Measurements from ENCODE around the gene APC.

APC gene

DNA sequence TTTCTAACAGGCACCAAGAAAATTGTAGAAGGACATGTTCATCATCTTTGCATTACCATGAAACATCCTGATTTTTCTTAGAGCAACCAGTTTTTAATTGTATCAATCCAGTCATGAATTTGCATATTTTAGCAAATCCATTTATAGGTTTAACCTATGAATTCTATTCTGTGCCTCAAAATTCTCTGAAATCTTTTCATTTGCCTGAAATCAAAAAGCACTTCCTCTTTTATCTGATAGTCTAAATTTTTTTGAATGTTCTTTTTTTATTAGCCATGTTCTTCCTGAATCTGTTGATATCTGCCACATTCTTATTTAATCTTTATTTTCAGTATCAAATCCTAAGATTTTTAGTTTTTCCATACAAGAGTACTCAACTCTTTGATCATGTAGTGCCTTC, 86.5 kb downstream of the APC start (continued):
- TF ChIP-seq ZNF623 (tag by site-specific recombination; IDR thresholded peaks at IDR 0.05) = no peak
- TF ChIP-seq ZNF510 (tag by site-specific recombination; IDR thresholded peaks at IDR 0.05; ENCODE audit: insufficient replicate concordance) = no peak
- no peak for TF ChIP-seq ZNF610 (tag by site-specific recombination; IDR thresholded peaks at IDR 0.05; ENCODE audit: borderline replicate concordance)
- TF ChIP-seq, protein P1, sequence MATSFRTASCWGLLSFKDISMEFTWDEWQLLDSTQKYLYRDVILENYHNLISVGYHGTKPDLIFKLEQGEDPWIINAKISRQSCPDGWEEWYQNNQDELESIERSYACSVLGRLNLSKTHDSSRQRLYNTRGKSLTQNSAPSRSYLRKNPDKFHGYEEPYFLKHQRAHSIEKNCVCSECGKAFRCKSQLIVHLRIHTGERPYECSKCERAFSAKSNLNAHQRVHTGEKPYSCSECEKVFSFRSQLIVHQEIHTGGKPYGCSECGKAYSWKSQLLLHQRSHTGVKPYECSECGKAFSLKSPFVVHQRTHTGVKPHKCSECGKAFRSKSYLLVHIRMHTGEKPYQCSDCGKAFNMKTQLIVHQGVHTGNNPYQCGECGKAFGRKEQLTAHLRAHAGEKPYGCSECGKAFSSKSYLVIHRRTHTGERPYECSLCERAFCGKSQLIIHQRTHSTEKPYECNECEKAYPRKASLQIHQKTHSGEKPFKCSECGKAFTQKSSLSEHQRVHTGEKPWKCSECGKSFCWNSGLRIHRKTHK (tag by site-specific recombination; IDR thresholded peaks at IDR 0.05) = no peak
- TF ChIP-seq, protein P2, sequence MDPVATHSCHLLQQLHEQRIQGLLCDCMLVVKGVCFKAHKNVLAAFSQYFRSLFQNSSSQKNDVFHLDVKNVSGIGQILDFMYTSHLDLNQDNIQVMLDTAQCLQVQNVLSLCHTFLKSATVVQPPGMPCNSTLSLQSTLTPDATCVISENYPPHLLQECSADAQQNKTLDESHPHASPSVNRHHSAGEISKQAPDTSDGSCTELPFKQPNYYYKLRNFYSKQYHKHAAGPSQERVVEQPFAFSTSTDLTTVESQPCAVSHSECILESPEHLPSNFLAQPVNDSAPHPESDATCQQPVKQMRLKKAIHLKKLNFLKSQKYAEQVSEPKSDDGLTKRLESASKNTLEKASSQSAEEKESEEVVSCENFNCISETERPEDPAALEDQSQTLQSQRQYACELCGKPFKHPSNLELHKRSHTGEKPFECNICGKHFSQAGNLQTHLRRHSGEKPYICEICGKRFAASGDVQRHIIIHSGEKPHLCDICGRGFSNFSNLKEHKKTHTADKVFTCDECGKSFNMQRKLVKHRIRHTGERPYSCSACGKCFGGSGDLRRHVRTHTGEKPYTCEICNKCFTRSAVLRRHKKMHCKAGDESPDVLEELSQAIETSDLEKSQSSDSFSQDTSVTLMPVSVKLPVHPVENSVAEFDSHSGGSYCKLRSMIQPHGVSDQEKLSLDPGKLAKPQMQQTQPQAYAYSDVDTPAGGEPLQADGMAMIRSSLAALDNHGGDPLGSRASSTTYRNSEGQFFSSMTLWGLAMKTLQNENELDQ (tag by site-specific recombination; IDR thresholded peaks at IDR 0.05; ENCODE audit: low read depth) = no peak
- TF ChIP-seq, protein P3, sequence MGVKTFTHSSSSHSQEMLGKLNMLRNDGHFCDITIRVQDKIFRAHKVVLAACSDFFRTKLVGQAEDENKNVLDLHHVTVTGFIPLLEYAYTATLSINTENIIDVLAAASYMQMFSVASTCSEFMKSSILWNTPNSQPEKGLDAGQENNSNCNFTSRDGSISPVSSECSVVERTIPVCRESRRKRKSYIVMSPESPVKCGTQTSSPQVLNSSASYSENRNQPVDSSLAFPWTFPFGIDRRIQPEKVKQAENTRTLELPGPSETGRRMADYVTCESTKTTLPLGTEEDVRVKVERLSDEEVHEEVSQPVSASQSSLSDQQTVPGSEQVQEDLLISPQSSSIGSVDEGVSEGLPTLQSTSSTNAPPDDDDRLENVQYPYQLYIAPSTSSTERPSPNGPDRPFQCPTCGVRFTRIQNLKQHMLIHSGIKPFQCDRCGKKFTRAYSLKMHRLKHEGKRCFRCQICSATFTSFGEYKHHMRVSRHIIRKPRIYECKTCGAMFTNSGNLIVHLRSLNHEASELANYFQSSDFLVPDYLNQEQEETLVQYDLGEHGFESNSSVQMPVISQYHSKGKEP (tag by site-specific recombination; IDR thresholded peaks at IDR 0.05) = no peak

DNA sequence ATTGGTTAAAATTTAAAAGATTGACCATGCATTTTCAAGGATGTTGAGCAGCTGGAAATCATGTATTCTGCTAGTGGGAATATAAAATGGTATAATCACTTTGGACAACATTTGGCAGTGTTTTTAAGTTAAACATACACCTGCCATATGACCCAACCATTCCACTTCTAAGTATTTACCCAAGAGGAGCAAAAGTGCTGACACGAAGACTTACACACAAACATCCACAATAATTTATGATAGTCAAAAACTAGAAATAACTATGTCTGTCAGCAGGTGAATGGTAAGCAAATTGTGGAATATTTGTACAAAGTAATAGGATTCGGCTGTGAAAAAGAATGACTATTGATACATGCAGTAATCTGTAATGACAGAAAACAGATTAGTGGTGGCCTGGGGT, 92.7 kb downstream of the APC start:
- Histone ChIP-seq H3K27ac (ENCODE audit: extremely low read depth, low read depth, low read length) (no peak overlapping the region), H3K9me3 (ENCODE audit: control insufficient read depth, insufficient read depth, low read depth, low read length) (no peaks in the 10 kb centered on the region), H3K4me3 (ENCODE audit: low read depth, low read length) (no peak overlapping the region), H3K4me1 (ENCODE audit: control insufficient read depth, insufficient read depth, low read length) (no peaks in the 10 kb centered on the region), H3K36me3 (ENCODE audit: control insufficient read depth in 2 of 2, insufficient read depth in 1 of 2, low read length in 2 of 2) (peaks cover 22 to 33% of the 10 kb centered on the region in 2 experiments)
- CTCF ChIA-PET = interaction anchor here (1.9 kb wide), 1 partner anchor 73 kb away, joined by 4 read pairs; no protein-coding TSS in a partner anchor
- POLR2A ChIA-PET = no interaction called here
- TF ChIP-seq ZNF596 (tag by site-specific recombination; IDR thresholded peaks at IDR 0.05) (no peak), SP3 (tag by site-specific recombination; IDR thresholded peaks at IDR 0.05) (no peak), ZBTB17 (tag by site-specific recombination; IDR thresholded peaks at IDR 0.05) (no peak), ZNF791 (tag by site-specific recombination; IDR thresholded peaks at IDR 0.05) (no peak), ZNF514 (tag by site-specific recombination; IDR thresholded peaks at IDR 0.05) (no peak), ZNF324 (tag by site-specific recombination; IDR thresholded peaks at IDR 0.05) (no peak), ZNF16 (tag by site-specific recombination; IDR thresholded peaks at IDR 0.05; ENCODE audit: low read depth) (no peak), ZSCAN16 (tag by site-specific recombination; IDR thresholded peaks at IDR 0.05) (no peak)

DNA sequence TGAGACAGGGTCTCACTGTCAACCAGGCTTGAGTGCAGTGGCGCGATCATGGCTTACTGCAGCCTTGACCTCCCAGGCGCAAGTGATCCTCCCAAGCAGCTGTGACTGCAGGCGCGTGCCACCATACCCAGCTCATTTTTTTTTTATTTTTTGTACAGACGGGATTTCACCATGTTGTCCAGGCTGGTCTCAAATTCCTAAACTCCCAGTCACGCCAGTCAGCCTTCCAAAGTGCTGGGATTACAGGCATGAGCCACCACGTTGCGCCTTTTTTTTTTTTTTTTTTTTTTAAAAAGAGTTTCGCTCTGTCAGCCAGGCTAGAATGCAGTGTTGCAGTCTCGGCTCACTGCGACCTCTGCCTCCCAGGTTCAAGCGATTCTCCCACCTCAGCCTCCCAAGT, 96.3 kb downstream of the APC start:
- Histone ChIP-seq H3K4me3 (ENCODE audit: low read depth, low read length) (no peak overlapping the region), H3K27ac (ENCODE audit: extremely low read depth, low read depth, low read length) (no peak overlapping the region), H3K4me1 (ENCODE audit: control insufficient read depth, insufficient read depth, low read length) (no peaks in the 10 kb centered on the region), H3K9me3 (ENCODE audit: control insufficient read depth, insufficient read depth, low read depth, low read length) (no peaks in the 10 kb centered on the region), H3K36me3 (ENCODE audit: control insufficient read depth in 2 of 2, insufficient read depth in 1 of 2, low read length in 2 of 2) (peaks cover 9 to 36% of the 10 kb centered on the region in 2 experiments; a peak in 2 of 3 replicates)
- POLR2A ChIA-PET = interaction anchor here (0.7 kb wide), 1 partner anchor 660 kb away, joined by 10 read pairs; no protein-coding TSS in a partner anchor
- CTCF ChIA-PET = interaction anchor here (2.0 kb wide), 1 partner anchor 15 kb away, joined by 4 read pairs; no protein-coding TSS in a partner anchor
- TF ChIP-seq ZNF654 (tag by site-specific recombination; IDR thresholded peaks at IDR 0.05; ENCODE audit: low read depth) (no peak), ZNF404 (tag by site-specific recombination; IDR thresholded peaks at IDR 0.05) (no peak)
